HG02678 (cell line): Measurements from ENCODE around the gene PDCD1LG2.

ENCODE experiments used
- ATAC-seq: cut with Tn5 transposase; IDR thresholded peaks from one replicate; pipeline ENCODE4 v1.9.1; 2021; ENCODE audit warnings: mild to moderate bottlenecking, moderate library complexity; ENCODE audit not compliant: unreplicated experiment

Gene PDCD1LG2

DNA sequence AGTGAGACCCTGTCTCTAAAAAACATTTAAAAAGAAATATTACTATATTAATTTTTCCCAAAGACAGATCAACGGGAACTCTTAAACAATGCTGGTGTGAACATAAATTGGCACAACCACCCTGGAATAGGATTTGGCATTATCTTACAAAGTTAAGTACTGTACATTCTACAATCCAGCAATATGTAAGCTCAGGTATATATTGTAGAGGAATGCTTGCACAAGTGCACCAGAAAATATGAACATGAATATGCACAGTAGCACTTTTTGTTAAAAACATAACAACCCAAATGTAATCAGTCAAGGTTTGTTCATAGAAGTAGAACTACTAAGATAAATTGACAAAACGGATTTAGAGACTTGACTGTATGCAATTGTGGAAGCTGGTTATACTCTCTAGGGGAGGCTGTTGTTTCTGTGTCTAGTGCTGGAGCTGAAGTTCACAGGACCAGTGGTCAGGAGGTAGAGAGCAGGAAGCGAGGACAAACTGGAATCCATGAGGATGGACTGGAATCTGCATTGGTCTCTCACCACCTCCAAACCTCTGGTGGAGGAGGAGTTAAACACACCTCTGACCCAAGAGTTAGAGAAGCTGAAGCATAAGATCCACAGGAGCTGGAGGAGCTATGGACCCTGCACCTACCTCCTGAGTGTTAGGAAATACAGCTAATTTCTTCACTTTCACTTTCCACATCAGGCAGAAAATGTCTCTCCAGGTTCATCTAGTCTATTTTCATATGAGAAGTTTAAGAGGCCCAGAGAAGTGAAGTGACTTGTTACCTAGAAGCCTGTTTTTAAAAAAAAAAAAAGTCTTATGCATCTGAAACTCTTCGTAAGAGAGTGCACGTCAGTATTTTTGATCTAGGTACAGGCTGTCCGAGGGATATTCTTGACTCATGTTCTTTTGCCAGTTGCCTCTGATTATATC, 98.2 kb downstream of the PDCD1LG2 start:
- ATAC-seq = peak; percentile 66

DNA sequence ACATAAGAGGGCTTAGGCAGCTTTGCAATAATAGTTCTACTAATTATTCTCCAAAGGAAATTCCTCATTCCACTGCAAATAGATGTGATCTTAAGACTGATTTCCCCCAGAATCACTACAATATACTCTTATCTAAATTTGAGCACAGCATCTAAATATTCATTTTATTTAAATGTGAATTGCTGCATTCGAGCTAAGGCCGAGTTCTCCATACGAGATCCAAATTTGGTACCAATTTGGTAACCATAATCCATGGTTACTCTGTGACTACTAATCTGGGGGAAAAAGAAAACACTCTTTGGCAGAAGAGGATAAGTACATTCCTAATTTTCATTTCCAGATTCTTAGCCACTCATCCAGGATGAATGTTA, 98.9 kb downstream of the PDCD1LG2 start:
- ATAC-seq = no peak

DNA sequence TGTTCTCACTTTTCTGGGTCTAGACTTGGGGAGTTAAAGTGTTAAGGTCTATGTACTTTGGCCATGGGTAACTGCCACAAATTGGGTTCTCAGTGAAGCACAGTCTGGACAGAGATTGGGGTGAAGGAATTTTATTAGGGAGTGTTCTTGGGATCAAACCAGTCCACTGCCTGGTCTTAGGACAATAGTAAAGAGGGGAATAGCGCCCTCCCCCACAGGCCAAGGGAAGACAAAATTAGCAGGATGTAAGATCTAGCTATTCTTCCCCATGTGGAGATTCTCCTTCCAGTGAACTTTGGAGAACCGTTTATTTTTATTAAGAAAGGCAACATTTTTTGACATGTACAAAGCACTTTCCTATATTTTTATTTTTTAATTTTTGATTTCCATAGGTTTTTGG, 100.2 kb downstream of the PDCD1LG2 start:
- ATAC-seq = no peak

DNA sequence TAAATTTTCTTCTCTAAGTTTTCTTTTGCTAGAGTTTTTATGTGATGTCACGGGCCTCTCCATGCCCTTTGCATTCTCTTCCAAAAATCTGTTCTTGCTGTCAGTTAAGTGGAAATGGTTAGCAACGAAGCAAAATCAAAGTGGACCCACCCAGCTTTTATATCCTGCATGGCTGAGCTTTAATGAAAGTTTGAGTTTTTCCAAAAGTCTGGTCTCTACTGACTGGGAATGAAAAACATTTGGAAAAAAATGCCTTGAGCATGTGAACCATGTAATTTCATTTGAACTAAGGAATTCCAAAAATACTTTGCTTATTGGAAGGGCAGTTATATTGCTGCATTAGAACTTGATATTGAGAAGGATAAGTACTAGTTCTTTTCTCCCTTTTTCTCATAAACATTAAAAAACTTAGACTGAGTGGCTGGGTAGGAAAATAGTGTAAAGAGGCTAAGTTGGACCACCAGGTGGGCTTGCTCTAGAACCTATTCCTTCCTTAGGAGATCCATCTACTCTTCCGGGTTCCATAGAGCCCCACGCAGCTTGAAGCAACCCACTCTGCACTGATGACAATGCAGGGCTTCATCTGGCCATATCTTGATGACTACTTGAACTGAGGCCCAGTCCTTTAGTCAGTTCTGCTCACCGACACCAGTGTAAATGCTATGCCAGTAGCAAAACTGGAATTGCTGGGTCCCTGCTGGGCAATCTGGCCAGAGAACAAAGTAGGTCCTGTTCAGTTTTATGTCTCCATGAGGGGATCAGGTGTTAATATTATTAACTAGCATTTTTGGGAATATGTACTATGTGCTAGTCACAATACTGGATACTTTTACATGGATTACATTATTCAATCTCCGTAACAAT, 101.2 kb downstream of the PDCD1LG2 start:
- ATAC-seq = no peak

DNA sequence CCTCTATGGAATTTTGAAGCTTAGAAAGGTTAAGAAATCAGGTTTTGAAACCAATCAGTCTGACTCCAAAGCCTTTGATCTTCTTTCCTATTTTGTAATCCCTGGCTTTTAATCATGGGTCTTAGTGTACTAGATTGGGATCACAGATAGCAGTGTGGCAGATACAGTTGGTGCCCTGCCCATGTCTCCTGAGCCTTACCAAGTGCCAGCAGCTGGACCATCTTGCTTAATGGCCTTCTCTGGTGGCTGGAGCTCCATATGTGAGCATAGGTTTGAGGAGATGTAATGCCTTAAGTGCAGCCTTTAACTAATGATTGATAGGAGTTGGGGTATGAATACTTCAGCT, 101.8 kb downstream of the PDCD1LG2 start:
- ATAC-seq = no peak

DNA sequence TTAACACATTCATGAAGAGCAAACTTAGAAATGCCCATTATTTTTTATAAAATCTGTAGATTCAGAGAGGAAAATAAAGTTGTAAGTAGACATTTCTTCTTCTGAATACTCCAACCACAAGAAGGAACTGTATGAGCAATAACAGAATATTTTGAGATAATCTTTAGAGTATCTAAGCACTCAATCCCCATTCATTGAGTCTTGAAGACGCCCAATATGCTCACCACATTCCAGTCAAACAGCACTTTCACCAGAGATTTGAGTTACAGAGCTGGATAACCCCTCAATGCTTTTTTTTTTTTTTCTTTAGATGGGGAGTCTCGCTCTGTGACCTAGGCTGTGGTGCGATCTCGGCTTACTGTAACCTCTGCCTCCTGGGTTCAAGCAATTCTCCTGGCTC, 103.9 kb downstream of the PDCD1LG2 start:
- ATAC-seq = no peak

DNA sequence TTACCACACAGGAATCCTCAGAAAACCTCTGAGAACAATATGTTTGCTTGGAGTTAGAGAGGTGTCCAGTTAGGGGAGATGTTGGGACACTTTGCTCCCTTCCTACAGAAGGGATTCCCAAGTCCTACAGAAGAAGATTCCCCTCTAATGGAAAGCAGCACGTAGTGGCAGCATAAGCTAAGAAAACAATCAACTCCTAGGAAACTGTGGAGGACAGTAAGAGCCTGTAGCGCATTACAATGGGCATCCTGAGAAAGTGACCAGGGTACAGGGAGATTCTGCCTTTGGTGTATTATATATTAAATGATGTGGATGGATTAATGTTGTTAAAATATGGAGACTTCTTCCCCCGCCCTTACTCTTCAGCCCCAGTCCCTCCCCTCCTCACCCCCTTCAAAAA, 104.7 kb downstream of the PDCD1LG2 start:
- no peak for ATAC-seq

DNA sequence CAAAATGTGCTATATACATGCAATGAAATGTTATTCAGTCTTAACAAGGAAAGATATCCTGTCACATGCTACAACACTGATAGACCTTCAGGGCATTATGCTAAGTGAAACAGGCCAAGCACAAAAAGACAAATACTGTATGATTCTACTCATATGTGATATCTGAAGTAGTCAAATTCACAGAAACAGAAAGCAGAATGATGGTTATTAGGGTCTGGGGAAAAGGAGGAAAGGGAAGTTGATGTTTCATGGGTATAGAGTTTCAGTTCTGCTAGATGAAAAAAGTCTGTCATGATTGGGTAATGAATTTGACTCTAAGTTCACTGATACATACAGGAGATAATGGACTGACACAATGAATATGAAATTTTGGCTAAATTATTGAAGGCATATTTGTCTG, 107.4 kb downstream of the PDCD1LG2 start:
- peak; percentile 93 for ATAC-seq

DNA sequence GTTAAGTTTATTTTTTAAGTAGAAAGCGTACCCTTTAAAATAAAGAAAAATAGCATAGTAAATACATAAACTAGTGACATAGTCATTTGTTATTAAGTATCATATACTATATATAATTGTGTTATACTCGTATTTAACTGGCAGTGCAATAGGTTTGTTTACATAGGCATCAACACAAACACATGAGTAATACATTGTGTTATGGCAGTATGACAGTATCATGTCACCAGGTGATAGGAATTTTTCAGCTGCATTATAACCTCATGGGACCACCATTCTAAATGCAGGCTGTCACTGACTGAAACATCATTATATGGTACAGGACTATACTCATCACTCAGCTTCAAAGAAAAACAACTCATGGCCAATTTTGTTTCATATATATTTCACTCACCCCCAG, 110.2 kb downstream of the PDCD1LG2 start:
- ATAC-seq = no peak
